NCI-H2107 treated with DMSO at 0.1 percent for 48 hours (cell line): ENCODE measurements around the gene MYO9B.
A peak's percentile ranks its signal among the peaks of the same experiment; 100 is the strongest.
"Not testable (repeated sequence)": the region's sequence is repeated elsewhere in the genome, so short reads cannot be mapped to it uniquely, and the experiment has no call there.

Experiments
- DNase-seq: peaks from one replicate; lab custom pipeline; 2025; ENCODE audit not compliant: unreplicated experiment; lab: John Stamatoyannopoulos, UW

The MYO9B gene

GRCh38 chr19:17171874-17172273 is 96.3 kb downstream of the MYO9B start:
- no peak for DNase-seq

- peak; percentile 55 for DNase-seq
Observed at GRCh38 chr19:17172624-17173345, 97.2 kb downstream of the MYO9B start.

DNA sequence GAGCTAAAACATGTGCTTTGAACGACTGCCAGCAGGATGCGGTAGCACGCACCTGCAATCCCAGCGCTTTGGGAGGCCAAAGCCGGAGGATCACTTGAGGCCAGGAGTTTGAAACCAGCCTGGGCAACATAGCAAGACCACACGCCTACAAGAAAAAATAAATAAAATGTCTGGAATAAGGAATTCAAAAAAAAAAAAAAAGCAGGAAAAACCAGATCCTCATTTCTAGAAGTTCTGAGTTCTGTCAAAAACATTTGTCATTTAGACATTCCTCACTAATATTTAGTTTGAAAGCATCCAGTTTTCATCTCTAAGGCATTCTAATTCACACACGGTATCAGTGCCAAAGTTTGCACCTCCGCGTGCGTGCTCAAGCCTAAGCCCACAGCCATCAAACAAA is 102.7 kb downstream of the MYO9B start:
- DNase-seq: no peak

- no peak for DNase-seq
Observed at GRCh38 chr19:17180997-17181702, 105.6 kb downstream of the MYO9B start.

DNA sequence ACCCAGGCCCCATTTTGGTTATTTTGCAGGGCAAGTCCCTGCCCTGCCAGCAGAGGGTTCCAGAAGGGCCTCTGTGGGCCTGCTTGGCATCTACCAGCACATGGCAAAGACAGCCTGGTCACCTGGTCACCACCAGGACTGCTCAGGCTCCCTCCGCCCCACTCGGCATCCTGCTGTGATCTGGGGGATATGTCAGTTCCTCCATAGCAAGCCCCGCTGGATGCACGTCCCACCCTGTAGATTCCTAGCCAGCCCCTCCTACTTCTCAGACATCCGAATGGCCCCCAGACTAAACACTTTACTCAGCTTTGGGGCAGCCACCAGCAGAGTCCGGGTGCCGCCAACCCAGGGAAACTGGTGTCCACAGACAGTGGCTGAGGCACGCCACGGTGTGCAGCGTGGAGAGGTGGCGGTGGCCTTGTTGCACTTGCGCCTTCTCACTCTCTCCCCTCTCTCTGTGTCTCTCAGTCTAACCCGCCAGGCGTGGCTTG is 107.7 kb downstream of the MYO9B start:
- no peak for DNase-seq

- no peak for DNase-seq
Observed at GRCh38 chr19:17183858-17184321, 108.3 kb downstream of the MYO9B start.

DNA sequence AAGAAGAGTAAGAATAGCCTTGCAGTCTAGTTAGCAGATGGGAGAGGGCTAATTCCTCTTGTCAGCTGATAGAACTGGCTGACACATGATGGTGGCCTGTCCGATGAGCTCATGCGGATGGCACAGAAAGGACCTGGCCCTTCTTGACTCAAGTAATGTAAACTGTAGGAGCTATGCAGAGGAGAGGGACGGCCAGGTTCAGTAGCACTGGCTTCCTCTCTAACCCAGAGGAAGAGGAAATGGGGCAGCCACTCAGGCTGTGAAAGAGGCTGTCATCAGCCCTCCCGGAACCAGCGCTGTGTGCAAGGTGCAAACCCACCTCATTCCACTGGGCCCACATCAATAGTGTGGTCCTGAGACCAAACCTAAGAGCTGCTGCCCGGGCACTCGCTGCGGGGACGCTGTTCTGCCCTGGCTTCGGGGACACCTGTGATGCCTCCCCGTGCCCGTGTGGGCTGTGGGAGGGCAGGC is 108.8 kb downstream of the MYO9B start:
- DNase-seq: no peak

DNA sequence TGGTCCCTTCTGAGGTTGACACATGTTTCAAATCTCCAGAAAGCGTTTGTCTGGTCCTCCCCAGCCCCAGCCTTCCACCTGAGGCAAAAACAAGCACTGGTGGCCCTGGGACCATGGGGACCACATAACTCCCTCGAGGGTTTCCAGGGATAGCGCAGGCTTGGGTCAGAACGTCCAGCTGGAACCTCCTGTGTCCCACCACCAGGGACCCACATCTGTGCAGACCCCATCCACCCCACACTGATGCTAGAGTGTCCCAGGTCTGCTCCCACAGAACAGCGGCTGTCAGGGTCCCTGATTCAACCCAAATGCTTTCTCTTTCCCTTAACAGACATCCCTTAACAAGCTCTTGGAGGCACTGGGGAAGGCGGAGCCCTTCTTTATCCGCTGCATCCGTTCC is 110.0 kb downstream of the MYO9B start:
- DNase-seq: no peak

- DNase-seq: not testable (repeated sequence)
Observed at GRCh38 chr19:17191736-17192135, 116.2 kb downstream of the MYO9B start.

DNA sequence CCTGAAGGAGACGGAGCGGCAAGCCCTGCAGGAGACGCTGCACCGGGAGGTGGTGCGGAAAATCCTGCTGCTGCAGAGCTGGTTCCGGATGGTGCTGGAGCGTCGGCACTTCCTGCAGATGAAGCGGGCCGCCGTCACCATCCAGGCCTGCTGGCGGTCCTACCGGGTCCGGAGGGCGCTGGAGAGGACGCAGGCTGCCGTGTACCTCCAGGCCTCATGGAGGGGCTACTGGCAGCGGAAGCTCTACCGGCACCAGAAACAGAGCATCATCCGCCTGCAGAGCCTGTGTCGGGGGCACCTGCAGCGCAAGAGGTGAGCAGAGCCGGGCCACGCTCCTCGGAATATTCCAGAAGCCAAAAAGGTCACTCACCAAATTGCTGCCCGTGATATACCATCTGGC is 117.2 kb downstream of the MYO9B start:
- no peak for DNase-seq

GRCh38 chr19:17194608-17195007 is 119.0 kb downstream of the MYO9B start:
- no peak for DNase-seq

DNA sequence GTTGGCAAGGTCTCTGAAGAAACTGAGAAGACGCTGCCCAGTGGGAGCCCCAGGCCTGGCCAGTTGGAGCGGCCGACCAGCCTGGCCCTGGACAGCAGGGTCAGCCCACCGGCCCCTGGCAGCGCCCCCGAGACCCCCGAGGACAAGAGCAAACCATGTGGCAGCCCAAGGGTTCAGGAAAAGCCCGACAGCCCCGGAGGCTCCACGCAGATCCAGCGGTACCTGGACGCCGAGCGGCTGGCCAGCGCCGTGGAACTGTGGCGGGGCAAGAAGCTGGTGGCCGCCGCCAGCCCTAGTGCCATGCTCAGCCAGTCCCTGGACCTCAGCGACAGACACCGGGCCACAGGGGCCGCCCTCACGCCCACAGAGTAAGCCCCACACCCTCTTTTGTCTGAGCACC is 119.5 kb downstream of the MYO9B start:
- no peak for DNase-seq

GRCh38 chr19:17196610-17197009 is 121.0 kb downstream of the MYO9B start:
- DNase-seq: no peak

GRCh38 chr19:17197666-17198065 is 122.1 kb downstream of the MYO9B start:
- no peak for DNase-seq

GRCh38 chr19:17200408-17201079 is 125.0 kb downstream of the MYO9B start:
- no peak for DNase-seq

GRCh38 chr19:17202249-17202648 is 126.7 kb downstream of the MYO9B start:
- no peak for DNase-seq

DNA sequence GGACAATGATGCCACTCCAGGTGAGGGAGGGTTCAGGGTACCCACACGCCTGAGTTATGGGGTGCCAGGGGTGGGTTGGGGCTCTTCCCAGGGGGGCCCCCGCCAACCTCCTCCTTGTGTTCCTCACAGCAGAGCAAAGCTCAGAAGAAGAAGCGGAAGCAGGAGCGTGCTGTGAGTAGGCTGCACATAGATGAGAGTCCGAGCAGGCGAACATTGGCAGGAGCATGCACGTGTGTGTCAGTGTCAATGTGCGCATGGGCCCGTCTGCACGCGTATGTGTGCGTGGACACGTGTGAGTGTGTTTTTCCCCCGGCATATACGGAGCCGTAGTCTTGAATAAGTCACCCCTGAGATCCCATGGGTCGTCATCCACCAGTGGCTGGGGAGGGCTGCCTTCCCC is 127.1 kb downstream of the MYO9B start:
- no peak for DNase-seq

DNA sequence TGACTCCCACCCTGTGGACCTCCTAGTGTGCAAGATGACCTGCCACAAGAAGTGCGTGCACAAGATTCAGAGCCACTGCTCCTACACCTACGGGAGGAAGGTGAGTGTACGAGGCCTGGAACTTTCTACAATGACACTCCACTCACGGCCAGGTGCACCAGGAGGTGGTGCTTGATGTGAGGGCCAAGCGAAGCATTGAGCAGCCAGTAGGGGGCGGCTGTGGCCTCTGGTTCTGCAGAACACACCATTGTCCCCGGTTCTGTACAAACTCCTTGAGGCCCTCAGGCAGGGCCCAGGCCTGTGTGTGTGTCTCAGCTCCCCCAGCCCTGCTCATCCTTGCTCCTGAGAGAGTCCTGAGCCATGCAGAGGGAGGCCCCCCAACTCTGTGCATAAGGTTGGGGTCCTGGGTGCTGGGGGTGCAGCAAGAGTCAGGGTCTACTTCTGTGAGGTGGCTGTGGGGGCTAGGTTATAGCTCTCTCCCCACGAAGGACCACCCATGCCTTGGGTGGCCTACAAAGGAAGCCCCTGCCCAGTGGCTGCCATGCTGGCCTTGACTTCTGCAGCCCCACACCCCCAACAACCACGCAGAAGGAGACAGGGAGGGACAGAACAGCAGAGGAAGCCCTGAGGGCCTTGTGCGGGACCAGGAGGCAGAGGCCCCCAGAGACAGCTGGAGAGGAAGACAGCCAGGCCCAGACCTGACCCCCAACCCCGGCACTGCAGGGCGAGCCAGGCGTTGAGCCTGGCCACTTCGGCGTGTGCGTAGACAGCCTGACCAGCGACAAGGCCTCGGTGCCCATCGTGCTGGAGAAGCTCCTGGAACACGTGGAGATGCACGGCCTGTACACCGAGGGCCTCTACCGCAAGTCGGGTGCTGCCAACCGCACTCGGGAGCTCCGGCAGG is 129.9 kb downstream of the MYO9B start:
- DNase-seq: no peak

GRCh38 chr19:17206736-17207581 is 131.4 kb downstream of the MYO9B start:
- DNase-seq: no peak
